ENCODE data around the gene PCNT.

PCNT gene

DNA sequence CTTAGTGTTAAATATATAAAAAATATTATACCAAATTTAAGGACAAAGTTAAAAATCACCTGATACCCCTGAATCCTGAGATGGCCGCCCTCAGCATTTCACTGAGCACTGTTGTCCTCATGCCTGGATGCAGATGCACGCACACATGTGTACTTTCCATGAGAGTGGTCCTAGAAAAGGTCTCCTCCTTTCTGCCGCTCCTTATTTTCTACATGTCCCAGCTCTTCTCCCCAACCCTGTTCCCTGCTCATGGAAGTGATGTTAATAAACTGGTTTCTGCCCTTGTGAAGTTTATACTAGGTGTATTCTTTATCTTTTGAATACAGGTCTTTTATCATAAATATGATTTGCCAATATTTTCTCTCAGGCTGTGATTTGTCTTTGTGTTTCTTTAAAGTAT, 167.6 kb downstream of the PCNT start:
- DNase-seq: no peak

- no peak for DNase-seq
Observed at GRCh38 chr21:46492851-46493250, 168.9 kb downstream of the PCNT start.

DNA sequence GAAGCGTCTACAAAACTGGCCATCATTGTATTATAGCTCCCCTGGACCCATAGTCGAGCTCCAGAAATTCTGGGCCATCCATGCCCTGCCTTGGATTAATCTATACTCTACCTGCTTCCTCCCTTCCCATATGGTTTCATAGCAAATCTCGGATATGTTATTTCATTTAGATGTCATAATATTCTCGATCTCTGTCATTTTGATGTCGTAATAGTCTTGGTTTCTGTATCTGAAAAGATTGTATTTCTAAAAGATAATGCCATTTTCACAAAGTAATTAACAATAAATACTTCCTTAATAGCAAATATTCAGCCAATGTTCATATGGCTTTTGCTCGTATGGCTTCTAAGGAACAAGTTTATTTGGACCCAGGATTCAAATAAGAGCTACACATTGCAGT, 169.9 kb downstream of the PCNT start:
- DNase-seq: no peak
